Measurements from ENCODE around the gene AATF. TPM values are rescaled to one million over a fixed set of nuclear protein-coding genes. Genes with fewer than 3 reads are reported as not detected.

The AATF gene
- total and polyA plus RNA-seq, 2 donors from 2014 or later, result 36.8 to 50.4 TPM

DNA sequence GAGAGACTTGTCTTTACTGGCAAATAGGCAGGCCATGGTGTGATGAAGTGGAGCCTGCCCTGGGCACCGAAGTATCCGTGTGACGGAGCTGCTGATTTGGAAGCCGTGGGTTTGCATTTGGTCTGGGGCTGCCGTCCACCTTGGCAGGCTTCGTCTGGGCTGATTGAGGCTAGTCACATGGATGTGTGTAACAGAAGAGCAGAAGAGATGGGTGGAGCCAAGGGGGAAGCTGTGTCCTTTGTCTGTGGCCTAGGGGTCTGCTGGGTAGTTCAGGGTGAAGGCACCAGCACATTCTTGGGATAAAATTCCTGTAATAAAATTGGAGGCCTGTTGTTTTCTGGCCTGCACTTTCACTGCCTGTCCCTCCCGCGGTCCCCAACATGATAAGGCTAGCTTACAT, 106.1 kb downstream of the AATF start:
- Histone ChIP-seq H3K4me1 (ENCODE audit: control insufficient read depth in 2 of 3, insufficient read depth in 2 of 3, low read depth in 1 of 3, low read length in 3 of 3) (peaks cover 0 to 9% (median 5%) of the 10 kb centered on the region in 3 donors), H3K27me3 (ENCODE audit: control insufficient read depth, insufficient read depth, low read length) (no peaks in the 10 kb centered on the region), H3K36me3 (ENCODE audit: control insufficient read depth in 2 of 3, insufficient read depth in 3 of 3, low read length in 3 of 3) (peaks cover 0 to 17% (median 0%) of the 10 kb centered on the region in 3 donors), H3K9ac (ENCODE audit: low read length in 3 of 3) (no peak overlapping the region), H3K27ac (ENCODE audit: low read depth in 2 of 2, low read length in 2 of 2) (no peak overlapping the region), H3K4me3 (ENCODE audit: low read length in 3 of 3) (no peak overlapping the region), H3K9me3 (ENCODE audit: control insufficient read depth in 2 of 3, insufficient read depth in 1 of 3, low read length in 3 of 3) (no peaks in the 10 kb centered on the region)
- TF ChIP-seq, protein P1, sequence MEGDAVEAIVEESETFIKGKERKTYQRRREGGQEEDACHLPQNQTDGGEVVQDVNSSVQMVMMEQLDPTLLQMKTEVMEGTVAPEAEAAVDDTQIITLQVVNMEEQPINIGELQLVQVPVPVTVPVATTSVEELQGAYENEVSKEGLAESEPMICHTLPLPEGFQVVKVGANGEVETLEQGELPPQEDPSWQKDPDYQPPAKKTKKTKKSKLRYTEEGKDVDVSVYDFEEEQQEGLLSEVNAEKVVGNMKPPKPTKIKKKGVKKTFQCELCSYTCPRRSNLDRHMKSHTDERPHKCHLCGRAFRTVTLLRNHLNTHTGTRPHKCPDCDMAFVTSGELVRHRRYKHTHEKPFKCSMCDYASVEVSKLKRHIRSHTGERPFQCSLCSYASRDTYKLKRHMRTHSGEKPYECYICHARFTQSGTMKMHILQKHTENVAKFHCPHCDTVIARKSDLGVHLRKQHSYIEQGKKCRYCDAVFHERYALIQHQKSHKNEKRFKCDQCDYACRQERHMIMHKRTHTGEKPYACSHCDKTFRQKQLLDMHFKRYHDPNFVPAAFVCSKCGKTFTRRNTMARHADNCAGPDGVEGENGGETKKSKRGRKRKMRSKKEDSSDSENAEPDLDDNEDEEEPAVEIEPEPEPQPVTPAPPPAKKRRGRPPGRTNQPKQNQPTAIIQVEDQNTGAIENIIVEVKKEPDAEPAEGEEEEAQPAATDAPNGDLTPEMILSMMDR (IDR thresholded peaks at IDR 0.05; ENCODE audit: borderline replicate concordance, extremely low read depth, insufficient read depth), result no peak
- DNase-seq (no peak), FAIRE-seq (no peak)
- intact Hi-C loops (cut with DNase I), result loop anchor here (10.0 kb wide), 1 partner anchor 430 kb away; no protein-coding TSS in a partner anchor

DNA sequence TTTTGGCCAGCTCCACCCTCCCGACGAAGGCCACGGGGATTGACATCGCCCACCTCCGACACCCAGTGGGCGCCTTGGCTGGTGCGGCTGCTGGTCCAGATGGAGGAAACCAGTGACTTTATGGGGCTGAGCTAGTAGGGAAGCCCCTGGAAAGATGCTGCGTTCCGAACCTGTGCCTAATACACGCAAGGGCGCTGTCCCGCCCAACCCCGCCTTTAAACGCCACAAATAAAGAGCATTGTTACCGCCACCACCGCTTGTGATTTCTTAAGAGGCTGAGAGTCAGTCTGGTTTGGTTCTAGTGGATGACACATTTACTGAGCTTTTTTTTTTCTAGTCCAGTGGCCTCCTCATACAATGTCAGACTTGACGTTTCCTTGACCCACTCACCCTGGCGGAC, 107.9 kb downstream of the AATF start:
- Histone ChIP-seq H3K9ac (ENCODE audit: low read length in 3 of 3) (no peak overlapping the region), H3K27ac (ENCODE audit: low read depth in 2 of 2, low read length in 2 of 2) (no peak overlapping the region), H3K4me1 (ENCODE audit: control insufficient read depth in 2 of 3, insufficient read depth in 2 of 3, low read depth in 1 of 3, low read length in 3 of 3) (peaks cover 0 to 9% (median 0%) of the 10 kb centered on the region in 3 donors), H3K36me3 (ENCODE audit: control insufficient read depth in 2 of 3, insufficient read depth in 3 of 3, low read length in 3 of 3) (peaks cover 0 to 12% (median 0%) of the 10 kb centered on the region in 3 donors), H3K27me3 (ENCODE audit: control insufficient read depth, insufficient read depth, low read length) (no peaks in the 10 kb centered on the region), H3K9me3 (ENCODE audit: control insufficient read depth in 2 of 3, insufficient read depth in 1 of 3, low read length in 3 of 3) (no peaks in the 10 kb centered on the region), H3K4me3 (ENCODE audit: low read length in 3 of 3) (no peak overlapping the region)
- intact Hi-C loops (cut with DNase I), result loop anchor here (10.0 kb wide), 1 partner anchor 432 kb away; no protein-coding TSS in a partner anchor
- FAIRE-seq, result no peak
- TF ChIP-seq, protein P1 (IDR thresholded peaks at IDR 0.05; ENCODE audit: borderline replicate concordance, extremely low read depth, insufficient read depth), result no peak
- no peak for DNase-seq

DNA sequence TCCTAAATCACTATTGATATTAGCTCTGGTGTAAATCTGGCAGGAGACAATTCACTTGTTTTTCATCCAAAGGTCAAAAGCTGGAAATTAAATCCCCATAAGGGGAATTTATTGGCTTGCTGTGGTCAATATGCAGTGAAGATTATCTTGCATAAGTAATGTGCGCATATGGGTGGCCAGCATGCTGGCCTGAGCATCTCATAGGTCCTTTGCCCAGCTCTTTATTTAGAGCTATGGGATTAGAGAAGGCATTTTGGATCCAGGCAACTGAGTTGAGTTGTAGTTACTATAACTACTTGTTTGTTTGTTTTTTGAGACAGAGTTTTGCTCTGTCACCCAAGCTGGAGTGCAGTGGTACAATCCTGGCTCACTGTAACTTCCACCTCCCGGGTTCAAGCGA, 110.7 kb downstream of the AATF start:
- no peak for DNase-seq
- Histone ChIP-seq H3K9me3 (ENCODE audit: control insufficient read depth in 2 of 3, insufficient read depth in 1 of 3, low read length in 3 of 3) (no peaks in the 10 kb centered on the region), H3K9ac (ENCODE audit: low read length in 3 of 3) (no peak overlapping the region), H3K27me3 (ENCODE audit: control insufficient read depth, insufficient read depth, low read length) (no peaks in the 10 kb centered on the region), H3K4me3 (ENCODE audit: low read length in 3 of 3) (no peak overlapping the region), H3K36me3 (ENCODE audit: control insufficient read depth in 2 of 3, insufficient read depth in 3 of 3, low read length in 3 of 3) (peaks cover 0 to 12% (median 0%) of the 10 kb centered on the region in 3 donors), H3K27ac (ENCODE audit: low read depth in 2 of 2, low read length in 2 of 2) (no peak overlapping the region), H3K4me1 (ENCODE audit: control insufficient read depth in 2 of 3, insufficient read depth in 2 of 3, low read depth in 1 of 3, low read length in 3 of 3) (no peaks in the 10 kb centered on the region)
- TF ChIP-seq, protein P1 (IDR thresholded peaks at IDR 0.05; ENCODE audit: borderline replicate concordance, extremely low read depth, insufficient read depth), result no peak
- FAIRE-seq, result no peak
- intact Hi-C loops (cut with DNase I), result loop anchor here (10.0 kb wide), 1 partner anchor 435 kb away; no protein-coding TSS in a partner anchor

DNA sequence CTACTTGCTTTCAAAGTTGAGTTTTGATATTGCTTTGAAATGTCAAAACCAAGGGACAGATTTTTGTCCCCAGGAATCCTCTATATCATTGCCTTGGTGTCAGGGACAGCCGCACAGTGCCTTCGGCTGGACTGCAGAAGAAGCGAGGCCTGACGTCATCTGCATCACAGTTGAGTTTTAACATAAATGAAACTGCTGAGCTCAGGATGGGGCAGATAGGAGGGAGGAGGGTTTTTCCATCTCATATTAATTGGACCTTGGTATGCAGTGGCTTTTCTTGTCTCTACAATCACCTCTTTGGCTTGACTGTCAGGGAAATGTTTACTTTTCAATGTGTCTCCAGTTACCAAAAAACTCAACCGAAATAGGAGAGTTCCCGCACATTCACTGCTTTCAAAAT, 111.3 kb downstream of the AATF start:
- Histone ChIP-seq H3K9me3 (ENCODE audit: control insufficient read depth in 2 of 3, insufficient read depth in 1 of 3, low read length in 3 of 3) (no peaks in the 10 kb centered on the region), H3K36me3 (ENCODE audit: control insufficient read depth in 2 of 3, insufficient read depth in 3 of 3, low read length in 3 of 3) (peaks cover 0 to 12% (median 0%) of the 10 kb centered on the region in 3 donors), H3K4me3 (ENCODE audit: low read length in 3 of 3) (no peak overlapping the region), H3K9ac (ENCODE audit: low read length in 3 of 3) (no peak overlapping the region), H3K27ac (ENCODE audit: low read depth in 2 of 2, low read length in 2 of 2) (no peak overlapping the region), H3K27me3 (ENCODE audit: control insufficient read depth, insufficient read depth, low read length) (no peaks in the 10 kb centered on the region), H3K4me1 (ENCODE audit: control insufficient read depth in 2 of 3, insufficient read depth in 2 of 3, low read depth in 1 of 3, low read length in 3 of 3) (no peaks in the 10 kb centered on the region)
- DNase-seq, result peak in 1 of 5 donors; percentile 12
- FAIRE-seq, result no peak
- TF ChIP-seq, protein P1 (IDR thresholded peaks at IDR 0.05; ENCODE audit: borderline replicate concordance, extremely low read depth, insufficient read depth), result no peak
- intact Hi-C loops (cut with DNase I), result no loop called here

Data from kidney (tissue), 14 donors.